Activated naive CD8-positive, alpha-beta T cell (primary cell): Measurements from ENCODE around the gene CNIH1.
A peak's percentile ranks its signal among the peaks of the same experiment; 100 is the strongest.

Source experiments
- H3K27ac Mint-ChIP-seq: one replicate; pipeline ENCODE4 v1.8.0; 2021; ENCODE audit warnings: mixed read lengths
- H3K27me3 Mint-ChIP-seq: one replicate; pipeline ENCODE4 v1.8.0; 2021; ENCODE audit warnings: mixed read lengths
- H3K36me3 Mint-ChIP-seq: one replicate; pipeline ENCODE4 v1.8.0; 2021; ENCODE audit warnings: mixed read lengths
- H3K4me1 Mint-ChIP-seq: one replicate; pipeline ENCODE4 v1.8.0; 2021; ENCODE audit warnings: low read depth, mixed read lengths
- H3K4me3 Mint-ChIP-seq: one replicate; pipeline ENCODE4 v1.8.0; 2021; ENCODE audit warnings: mild to moderate bottlenecking, mixed read lengths
- H3K9me3 Mint-ChIP-seq: one replicate; pipeline ENCODE4 v1.8.0; 2021; ENCODE audit warnings: low read depth, mixed read lengths

Gene CNIH1

DNA sequence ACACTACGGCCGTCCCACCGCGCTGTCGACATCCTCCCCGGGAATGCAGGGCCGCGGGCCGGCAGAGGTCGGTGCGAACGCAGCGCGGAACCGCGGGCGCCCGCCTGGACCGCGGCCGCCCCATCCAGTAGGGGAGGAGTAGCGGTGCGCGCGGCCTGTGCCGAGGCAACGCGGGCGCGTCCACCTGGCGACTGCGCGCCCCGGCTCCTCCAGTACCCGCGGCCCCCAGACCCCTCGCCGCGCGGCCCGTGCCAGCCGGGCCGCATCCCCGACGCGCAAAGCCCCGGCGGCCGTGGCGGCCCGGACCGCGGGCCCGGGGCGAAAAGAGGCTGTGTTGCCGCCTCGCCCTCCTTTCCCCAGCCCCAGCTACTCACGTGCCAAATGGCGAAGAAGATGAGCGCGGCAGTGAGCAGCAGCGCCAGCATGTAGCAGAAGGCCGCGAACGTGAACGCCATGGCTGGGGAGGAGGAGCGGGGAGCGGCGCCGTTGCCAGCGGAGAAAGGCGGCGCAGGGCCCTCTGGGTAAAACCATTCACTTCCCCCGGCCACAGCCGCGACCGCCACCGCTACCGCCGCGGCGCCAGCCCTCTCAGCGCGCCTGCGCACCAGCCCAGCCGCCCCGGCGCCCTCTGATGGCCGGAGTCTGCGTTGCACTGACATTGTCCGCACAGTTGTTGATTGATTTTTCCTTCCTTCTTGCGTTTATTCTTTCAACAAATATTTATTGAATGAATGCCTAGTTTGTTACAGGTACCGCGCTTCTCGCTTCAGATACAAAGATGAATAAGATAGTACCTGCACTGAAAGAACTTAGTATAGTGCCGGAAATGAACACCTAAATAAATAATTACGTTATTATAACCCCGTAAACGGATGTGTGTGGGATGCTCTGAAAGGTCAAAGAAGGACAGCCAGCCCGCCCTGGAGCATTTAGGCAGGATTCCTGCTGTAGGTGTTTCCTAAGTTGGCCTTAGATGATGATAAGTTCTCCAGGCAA lies at the start of gene CNIH1:
Gene CNIH1, minus strand, starts transcription at position 502 of the 996 bp plus-strand sequence. Its CDS starts 47 bp downstream, at position 455.
- Mint-ChIP-seq H3K27ac (peak within 1 kb of the TSS; percentile 93), H3K36me3 (no peaks in the 10 kb centered on the region), H3K4me3 (peak within 1 kb of the TSS; percentile 94), H3K4me1 (peaks cover 48% of the 10 kb centered on the region), H3K9me3 (no peaks in the 10 kb centered on the region), H3K27me3 (no peaks in the 10 kb centered on the region)

- no peaks in the 10 kb centered on the region for H3K9me3 Mint-ChIP-seq
- no peaks in the 10 kb centered on the region for H3K27me3 Mint-ChIP-seq
- H3K36me3 Mint-ChIP-seq, result no peaks in the 10 kb centered on the region
- peak overlapping the region; percentile 58 for H3K27ac Mint-ChIP-seq
- peaks cover 43% of the 10 kb centered on the region for H3K4me1 Mint-ChIP-seq
- peak overlapping the region; percentile 97 for H3K4me3 Mint-ChIP-seq
These were observed 49.4 kb upstream of the CNIH1 start for GRCh38 chr14:54490445-54491175.

GRCh38 chr14:54489731-54490444 lies 48.7 kb upstream of the CNIH1 start:
- Mint-ChIP-seq H3K36me3 (no peaks in the 10 kb centered on the region), H3K4me1 (peaks cover 51% of the 10 kb centered on the region), H3K27ac (peak overlapping the region; percentile 96)

GRCh38 chr14:54489318-54489683 lies 48.1 kb upstream of the CNIH1 start:
- H3K4me1 Mint-ChIP-seq, result peaks cover 57% of the 10 kb centered on the region

More at GRCh38 chr14:54489731-54490444, 48.7 kb upstream of the CNIH1 start:
- H3K9me3 Mint-ChIP-seq, result no peaks in the 10 kb centered on the region
- H3K4me3 Mint-ChIP-seq, result peak overlapping the region; percentile 97
- no peaks in the 10 kb centered on the region for H3K27me3 Mint-ChIP-seq

GRCh38 chr14:54488646-54489317 lies 47.6 kb upstream of the CNIH1 start, which contains the start of gene GMFB:
GMFB (minus strand) TSS chr14:54488980; CDS start chr14:54488927, 53 bp downstream.
- Mint-ChIP-seq H3K9me3 (no peaks in the 10 kb centered on the region), H3K36me3 (peaks cover 2% of the 10 kb centered on the region), H3K4me3 (peak within 1 kb of the TSS; percentile 97), H3K27ac (peak within 1 kb of the TSS; percentile 96), H3K4me1 (peaks cover 60% of the 10 kb centered on the region), H3K27me3 (no peaks in the 10 kb centered on the region)

More at GRCh38 chr14:54489318-54489683, 48.1 kb upstream of the CNIH1 start:
- Mint-ChIP-seq H3K27me3 (no peaks in the 10 kb centered on the region), H3K27ac (peak overlapping the region; percentile 96), H3K4me3 (peak overlapping the region; percentile 97), H3K9me3 (no peaks in the 10 kb centered on the region), H3K36me3 (no peaks in the 10 kb centered on the region)

- Mint-ChIP-seq H3K4me3 (peak overlapping the region; percentile 94), H3K36me3 (peaks cover 2% of the 10 kb centered on the region), H3K27me3 (no peaks in the 10 kb centered on the region), H3K9me3 (no peaks in the 10 kb centered on the region), H3K27ac (peak overlapping the region; percentile 87), H3K4me1 (peaks cover 65% of the 10 kb centered on the region)
These were observed 47.1 kb upstream of the CNIH1 start for GRCh38 chr14:54488318-54488645.

- Mint-ChIP-seq H3K4me3 (peak overlapping the region; percentile 94), H3K27me3 (no peaks in the 10 kb centered on the region), H3K4me1 (peaks cover 69% of the 10 kb centered on the region), H3K27ac (peak overlapping the region; percentile 87), H3K36me3 (peaks cover 2% of the 10 kb centered on the region), H3K9me3 (no peaks in the 10 kb centered on the region)
These were observed 46.6 kb upstream of the CNIH1 start for GRCh38 chr14:54487771-54488170.

DNA sequence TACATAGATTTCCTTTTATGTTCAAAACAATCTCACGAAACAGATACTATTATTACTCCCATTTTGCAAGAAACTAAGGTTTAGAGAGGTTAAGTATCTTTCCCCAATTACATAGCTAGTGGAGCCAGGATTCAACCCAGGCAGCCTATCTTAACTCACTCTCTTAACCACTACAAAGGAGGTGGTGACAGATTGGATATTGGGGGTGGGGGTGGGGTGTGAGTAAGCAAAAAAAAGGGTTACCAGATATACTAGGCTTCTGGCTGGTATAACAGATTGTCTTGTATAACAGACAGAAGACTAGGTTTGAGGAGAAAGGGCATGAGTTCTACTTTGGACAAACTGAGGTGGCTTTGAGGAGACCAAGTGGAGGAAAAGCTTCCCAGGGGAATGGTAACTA lies 45.5 kb upstream of the CNIH1 start:
- Mint-ChIP-seq H3K27ac (peak overlapping the region; percentile 87), H3K27me3 (no peaks in the 10 kb centered on the region), H3K4me3 (peak overlapping the region; percentile 94), H3K4me1 (peaks cover 74% of the 10 kb centered on the region), H3K9me3 (no peaks in the 10 kb centered on the region), H3K36me3 (peaks cover 2% of the 10 kb centered on the region)

GRCh38 chr14:54483846-54484245 lies 42.7 kb upstream of the CNIH1 start:
- Mint-ChIP-seq H3K27ac (peak overlapping the region; percentile 54), H3K4me3 (peak overlapping the region; percentile 22), H3K36me3 (peaks cover 4% of the 10 kb centered on the region), H3K4me1 (peaks cover 56% of the 10 kb centered on the region), H3K27me3 (no peaks in the 10 kb centered on the region), H3K9me3 (no peaks in the 10 kb centered on the region)

GRCh38 chr14:54483073-54483745 lies 42.0 kb upstream of the CNIH1 start:
- H3K27me3 Mint-ChIP-seq, result no peaks in the 10 kb centered on the region
- H3K9me3 Mint-ChIP-seq, result no peaks in the 10 kb centered on the region
- H3K36me3 Mint-ChIP-seq, result peaks cover 6% of the 10 kb centered on the region
- peak overlapping the region; percentile 54 for H3K27ac Mint-ChIP-seq
- peaks cover 55% of the 10 kb centered on the region for H3K4me1 Mint-ChIP-seq
- H3K4me3 Mint-ChIP-seq, result no peak overlapping the region

- Mint-ChIP-seq H3K4me3 (no peak overlapping the region), H3K27me3 (no peaks in the 10 kb centered on the region), H3K27ac (no peak overlapping the region), H3K36me3 (peaks cover 9% of the 10 kb centered on the region), H3K9me3 (no peaks in the 10 kb centered on the region), H3K4me1 (peaks cover 43% of the 10 kb centered on the region)
These were observed 40.5 kb upstream of the CNIH1 start for GRCh38 chr14:54481695-54482094.

DNA sequence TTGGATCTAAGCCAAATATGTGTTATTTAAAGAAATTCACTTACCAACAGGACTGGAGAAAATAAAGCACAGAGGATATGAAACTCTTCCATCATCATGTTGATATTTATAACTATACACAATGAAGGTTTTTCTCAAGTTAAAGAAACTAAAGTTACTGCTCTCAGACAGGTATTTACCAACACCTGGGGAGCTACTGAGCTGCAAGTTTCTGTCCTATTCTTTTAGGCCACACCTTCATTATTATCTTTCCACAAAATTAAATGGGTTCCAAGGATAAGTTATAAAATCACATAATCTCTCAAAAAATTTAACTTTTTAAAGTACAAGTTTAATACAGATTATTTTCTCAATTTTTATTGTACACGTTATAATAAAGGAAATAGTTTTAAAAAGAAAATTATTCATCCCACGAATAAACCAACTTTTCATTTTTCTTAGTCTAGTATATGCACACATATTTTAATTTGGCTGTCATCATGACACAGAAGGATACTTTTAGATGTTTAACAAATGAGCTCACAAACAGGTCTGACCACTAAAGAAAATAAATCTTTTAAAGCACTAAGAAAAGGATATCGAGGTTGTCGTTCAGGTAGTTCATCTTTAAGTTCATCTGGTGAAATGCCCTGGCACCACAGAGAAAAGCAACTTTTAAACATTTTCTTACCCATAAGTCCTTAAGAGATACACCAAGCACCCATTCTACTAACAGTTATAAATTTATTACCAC lies 39.8 kb upstream of the CNIH1 start:
- Mint-ChIP-seq H3K36me3 (peaks cover 11% of the 10 kb centered on the region), H3K4me3 (no peak overlapping the region), H3K4me1 (peaks cover 39% of the 10 kb centered on the region), H3K27ac (no peak overlapping the region), H3K9me3 (no peaks in the 10 kb centered on the region), H3K27me3 (no peaks in the 10 kb centered on the region)

DNA sequence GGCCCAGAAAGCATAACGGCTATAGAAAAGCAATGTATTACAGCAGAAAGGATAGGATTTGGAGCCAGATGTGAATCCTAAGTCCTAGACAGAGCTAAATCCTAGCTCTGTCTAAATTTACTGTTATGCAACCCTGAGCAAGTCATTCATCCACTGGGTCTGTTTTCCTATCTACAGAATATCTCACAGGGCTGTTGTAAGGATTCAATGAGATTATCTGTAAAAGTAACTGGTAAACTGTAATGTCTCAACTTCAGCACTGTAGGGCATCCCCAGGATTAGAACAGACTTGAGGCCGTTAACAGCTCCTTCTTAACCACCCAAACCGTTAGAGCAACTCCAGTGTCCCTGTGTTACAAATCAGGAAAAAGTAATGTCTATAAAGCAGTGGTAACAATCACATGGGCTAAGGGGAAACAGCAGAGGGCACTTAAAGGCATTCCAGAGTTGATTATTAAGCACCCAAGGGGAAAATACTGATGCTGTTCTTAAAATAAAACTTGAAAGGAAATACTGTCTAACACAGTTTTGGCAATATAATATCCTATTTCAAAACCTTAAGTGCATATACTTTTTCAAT lies 37.6 kb upstream of the CNIH1 start:
- Mint-ChIP-seq H3K4me3 (no peak overlapping the region), H3K36me3 (peaks cover 12% of the 10 kb centered on the region), H3K27me3 (no peaks in the 10 kb centered on the region), H3K9me3 (no peaks in the 10 kb centered on the region), H3K4me1 (peaks cover 23% of the 10 kb centered on the region), H3K27ac (no peak overlapping the region)
